GM18505 (cell line): ENCODE data around the gene CLK3.
"Not testable (repeated sequence)": the region's sequence is repeated elsewhere in the genome, so short reads cannot be mapped to it uniquely, and the experiment has no call there.

Experiments
- ATAC-seq: cut with Tn5 transposase; IDR thresholded peaks from one replicate; pipeline ENCODE4 v1.9.1; 2021; ENCODE audit not compliant: unreplicated experiment
- POLR2A ChIP-seq: IDR thresholded peaks from 4 replicates; pipeline ENCODE4 v1.6.1; 2011; ENCODE audit warnings: borderline replicate concordance; ENCODE audit not compliant: insufficient read depth, insufficient read length; ENCODE audit errors: extremely low read depth

CLK3 gene

GRCh38 chr15:74622758-74623157 lies 7.1 kb downstream of the CLK3 start:
- TF ChIP-seq POLR2A: no peak
- ATAC-seq: no peak

- ATAC-seq: no peak
- no peak for TF ChIP-seq POLR2A
These were observed 8.5 kb downstream of the CLK3 start for GRCh38 chr15:74624020-74624602.

GRCh38 chr15:74625693-74626092 lies 10.1 kb downstream of the CLK3 start:
- no peak for TF ChIP-seq POLR2A
- no peak for ATAC-seq

GRCh38 chr15:74626336-74626735 lies 10.7 kb downstream of the CLK3 start:
- TF ChIP-seq POLR2A: no peak
- ATAC-seq: no peak

GRCh38 chr15:74626752-74627692 lies 11.4 kb downstream of the CLK3 start:
- TF ChIP-seq POLR2A: no peak
- no peak for ATAC-seq

- TF ChIP-seq POLR2A: peak; percentile 8
- no peak for ATAC-seq
These were observed 12.1 kb downstream of the CLK3 start for GRCh38 chr15:74627766-74628165.

GRCh38 chr15:74628199-74628598 lies 12.6 kb downstream of the CLK3 start:
- ATAC-seq: no peak
- TF ChIP-seq POLR2A: no peak

- no peak for TF ChIP-seq POLR2A
- no peak for ATAC-seq
These were observed 13.3 kb downstream of the CLK3 start for GRCh38 chr15:74628949-74629348.

- ATAC-seq: not testable (repeated sequence)
These were observed 14.1 kb downstream of the CLK3 start for GRCh38 chr15:74629696-74630095.

- ATAC-seq: no peak
- no peak for TF ChIP-seq POLR2A
These were observed 14.8 kb downstream of the CLK3 start for GRCh38 chr15:74630284-74631086.

GRCh38 chr15:74631087-74631385 lies 15.4 kb downstream of the CLK3 start:
- TF ChIP-seq POLR2A: no peak
- ATAC-seq: no peak

- no peak for TF ChIP-seq POLR2A
- ATAC-seq: no peak
These were observed 15.8 kb downstream of the CLK3 start for GRCh38 chr15:74631408-74631807.

GRCh38 chr15:74631935-74632560 lies 16.4 kb downstream of the CLK3 start:
- no peak for ATAC-seq
- TF ChIP-seq POLR2A: no peak
